Thyroid gland (tissue), 4 donors: ENCODE data around the gene CASS4.

Source experiments
- POLR2A ChIP-seq, 2 donors: fragments of 450-650 bp; IDR thresholded peaks; one replicate each; pipeline ENCODE4 v1.6.1; 2017; ENCODE audit warnings: antibody characterized with exemption in 2 of 2, mild to moderate bottlenecking in 2 of 2, moderate library complexity in 1 of 2
- TF ChIP-seq, protein P1 (sequence below), 6 experiments: fragments of 200-600 bp in 3 of 6; fragments of 450-650 bp in 3 of 6; sonication (generic) in 3 of 6; IDR thresholded peaks; one replicate each; pipeline ENCODE4 v1.5.1; 2016 to 2019; ENCODE audit warnings: antibody characterized with exemption in 6 of 6, mild to moderate bottlenecking in 2 of 6, inconsistent platforms in 1 of 6, moderate library complexity in 1 of 6

DNA sequence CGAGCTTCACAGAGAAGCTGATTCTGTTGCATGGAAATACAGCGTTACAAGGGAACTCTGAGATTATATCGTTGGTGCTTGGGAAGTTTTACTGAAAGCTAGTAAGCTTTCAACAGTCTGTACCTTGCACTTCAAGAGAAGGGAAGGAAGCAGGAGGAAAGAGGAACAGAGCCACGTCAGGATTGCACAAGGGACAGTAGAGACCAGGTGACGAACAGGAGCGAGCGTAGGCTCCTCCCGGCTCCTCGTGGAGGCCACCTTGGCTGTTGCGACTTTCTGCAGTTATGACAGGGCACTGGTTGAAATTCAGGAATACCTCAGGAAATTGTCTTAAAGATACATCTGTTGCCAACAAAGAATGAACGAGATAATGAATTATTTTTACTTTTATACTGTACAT lies 75.2 kb downstream of the CASS4 start:
- TF ChIP-seq POLR2A (IDR thresholded peaks at IDR 0.05), result no peak
- TF ChIP-seq, protein P1, sequence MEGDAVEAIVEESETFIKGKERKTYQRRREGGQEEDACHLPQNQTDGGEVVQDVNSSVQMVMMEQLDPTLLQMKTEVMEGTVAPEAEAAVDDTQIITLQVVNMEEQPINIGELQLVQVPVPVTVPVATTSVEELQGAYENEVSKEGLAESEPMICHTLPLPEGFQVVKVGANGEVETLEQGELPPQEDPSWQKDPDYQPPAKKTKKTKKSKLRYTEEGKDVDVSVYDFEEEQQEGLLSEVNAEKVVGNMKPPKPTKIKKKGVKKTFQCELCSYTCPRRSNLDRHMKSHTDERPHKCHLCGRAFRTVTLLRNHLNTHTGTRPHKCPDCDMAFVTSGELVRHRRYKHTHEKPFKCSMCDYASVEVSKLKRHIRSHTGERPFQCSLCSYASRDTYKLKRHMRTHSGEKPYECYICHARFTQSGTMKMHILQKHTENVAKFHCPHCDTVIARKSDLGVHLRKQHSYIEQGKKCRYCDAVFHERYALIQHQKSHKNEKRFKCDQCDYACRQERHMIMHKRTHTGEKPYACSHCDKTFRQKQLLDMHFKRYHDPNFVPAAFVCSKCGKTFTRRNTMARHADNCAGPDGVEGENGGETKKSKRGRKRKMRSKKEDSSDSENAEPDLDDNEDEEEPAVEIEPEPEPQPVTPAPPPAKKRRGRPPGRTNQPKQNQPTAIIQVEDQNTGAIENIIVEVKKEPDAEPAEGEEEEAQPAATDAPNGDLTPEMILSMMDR (IDR thresholded peaks at IDR 0.05), result no peak
